Keratinocyte (primary cell): ENCODE results near the gene ASB6. TPM values are rescaled to one million over a fixed set of nuclear protein-coding genes. Genes with fewer than 3 reads are reported as not detected.

ENCODE experiments used
- DNase-seq: peaks from one replicate; pipeline ENCODE4 v3.0.0-alpha.2; 2011; ENCODE audit warnings: low read depth, missing footprints, low spot score
- FAIRE-seq: peaks from 2 replicates; lab custom pipeline; 2011; peaks lifted over from hg19 to GRCh38; lab: Jason Lieb, UNC
- H2AFZ ChIP-seq: 2 replicates; pipeline ENCODE4 v1.6.0; 2012; ENCODE audit warnings: low read length, control low read depth, inconsistent platforms; ENCODE audit not compliant: control insufficient read depth
- H3K27ac ChIP-seq: 2 replicates; pipeline ENCODE4 v1.5.1; 2011; ENCODE audit warnings: low read length; ENCODE audit not compliant: control insufficient read depth, insufficient read depth
- H3K27me3 ChIP-seq: 3 replicates; pipeline ENCODE4 v1.6.0; 2011; ENCODE audit warnings: low read length; ENCODE audit not compliant: control insufficient read depth, insufficient read depth; ENCODE audit errors: extremely low read depth
- H3K36me3 ChIP-seq, 2 experiments: 2 replicates in 1 of 2; 3 replicates in 1 of 2; pipeline ENCODE4 v1.5.1; 2011; ENCODE audit warnings: low read length in 2 of 2, mild to moderate bottlenecking in 1 of 2; ENCODE audit not compliant: control insufficient read depth in 2 of 2, insufficient read depth in 2 of 2; ENCODE audit errors: extremely low read depth in 1 of 2
- H3K4me1 ChIP-seq: 3 replicates; pipeline ENCODE4 v1.5.1; 2011; ENCODE audit warnings: low read length; ENCODE audit not compliant: control insufficient read depth, insufficient read depth; ENCODE audit errors: extremely low read depth
- H3K4me2 ChIP-seq: 3 replicates; pipeline ENCODE4 v1.6.0; 2011; ENCODE audit warnings: low read depth, low read length; ENCODE audit not compliant: control insufficient read depth, insufficient read depth; ENCODE audit errors: extremely low read depth
- H3K4me3 ChIP-seq, 3 experiments: fragments of 200-600 bp in 1 of 3; sonication (generic) in 1 of 3; 2 replicates in 2 of 3; 3 replicates in 1 of 3; pipeline ENCODE4 v1.5.1; 2011 to 2016; ENCODE audit warnings: low read length in 3 of 3, mild to moderate bottlenecking in 3 of 3, control low read depth in 2 of 3, inconsistent platforms in 1 of 3, low read depth in 1 of 3, mixed read lengths in 1 of 3, mixed run types in 1 of 3, moderate library complexity in 1 of 3; ENCODE audit not compliant: control insufficient read depth in 2 of 3, insufficient read depth in 2 of 3; ENCODE audit errors: extremely low read depth in 1 of 3
- H3K79me2 ChIP-seq: 2 replicates; pipeline ENCODE4 v1.6.0; 2012; ENCODE audit warnings: low read length; ENCODE audit not compliant: control insufficient read depth, insufficient read depth
- H3K9ac ChIP-seq: 3 replicates; pipeline ENCODE4 v1.6.0; 2011; ENCODE audit warnings: low read length; ENCODE audit not compliant: control insufficient read depth, insufficient read depth; ENCODE audit errors: extremely low read depth
- H3K9me1 ChIP-seq: 3 replicates; pipeline ENCODE4 v1.6.0; 2011; ENCODE audit warnings: low read length; ENCODE audit not compliant: control insufficient read depth, insufficient read depth; ENCODE audit errors: extremely low read depth
- H3K9me3 ChIP-seq: 2 replicates; pipeline ENCODE4 v1.5.1; 2012; ENCODE audit warnings: low read depth, low read length; ENCODE audit not compliant: control insufficient read depth
- H4K20me1 ChIP-seq: 3 replicates; pipeline ENCODE4 v1.6.0; 2011; ENCODE audit warnings: low read length; ENCODE audit not compliant: control insufficient read depth, insufficient read depth; ENCODE audit errors: extremely low read depth
- CTCF ChIP-seq, 3 experiments: IDR thresholded peaks in 1 of 3; conservative IDR thresholded peaks in 1 of 3; optimal IDR thresholded peaks in 1 of 3; 2 replicates in 2 of 3; 3 replicates in 1 of 3; pipeline versions ENCODE3 to v1.5.1; 2011; ENCODE audit warnings: low read length in 3 of 3, mild to moderate bottlenecking in 3 of 3, moderate library complexity in 2 of 3, control low read depth in 1 of 3, inconsistent platforms in 1 of 3; ENCODE audit not compliant: insufficient read depth in 2 of 3; ENCODE audit errors: extremely low read depth in 1 of 3
- EZH2 ChIP-seq: IDR thresholded peaks from one replicate; pipeline ENCODE4 v1.6.1; 2012; ENCODE audit warnings: inconsistent platforms, mild to moderate bottlenecking, low read length, moderate library complexity
- dilution Hi-C: fragments of 300-500 bp; cut with MboI; formaldehyde crosslinking; loops from one replicate; pipeline ENCODE4 v1.7.0; 2020; ENCODE audit warnings: low sequenced_read_pairs; ENCODE audit not compliant: extremely low pct_ligation_motif_present
- polyA plus RNA-seq, 5 experiments: library from polyadenylated mRNA; depleted of rRNA in 3 of 5; stranded (reverse) in 3 of 5; stranded (forward) in 1 of 5; unstranded in 1 of 5; fragments of >200 nt; gene quantifications; 1 replicate in 1 of 5; 2 replicates in 3 of 5; 3 replicates in 1 of 5; pipeline versions ENCODE4 v1.2.1 to v1.2.3, GENCODE V29; 2011 to 2012; ENCODE audit warnings: missing spikeins in 2 of 5, low read depth in 1 of 5, low replicate concordance in 1 of 5

Gene ASB6
- polyA plus RNA-seq, 1 donor (not counting 4 experiments of a cell fraction or from before 2014, with no cell fraction given): 16.3 TPM

- no peaks in the 10 kb centered on the region for H3K27me3 ChIP-seq
- H3K79me2 ChIP-seq: no peaks in the 10 kb centered on the region
- H2AFZ ChIP-seq: no peak overlapping the region
- H3K27ac ChIP-seq: no peak overlapping the region
- no peaks in the 10 kb centered on the region for H3K9me1 ChIP-seq
- TF ChIP-seq CTCF (optimal IDR thresholded peaks at IDR 0.05 in 1 of 3, IDR thresholded peaks at IDR 0.05 in 1 of 3, conservative IDR thresholded peaks at IDR 0.05 in 1 of 3; ENCODE audit: extremely low read depth in 1 of 3, insufficient read depth in 2 of 3, low read length in 3 of 3): no peak
- TF ChIP-seq EZH2: no peak
- no peak overlapping the region for H3K9ac ChIP-seq
- dilution Hi-C loops: no loop called here
- no peaks in the 10 kb centered on the region for H3K9me3 ChIP-seq
- no peaks in the 10 kb centered on the region for H4K20me1 ChIP-seq
- H3K4me3 ChIP-seq: no peak overlapping the region
- H3K4me2 ChIP-seq: no peak overlapping the region
- no peaks in the 10 kb centered on the region for H3K36me3 ChIP-seq
- peaks cover 11% of the 10 kb centered on the region for H3K4me1 ChIP-seq
- DNase-seq (no peak), FAIRE-seq (no peak)
Observed at GRCh38 chr9:129647635-129648034, 5.7 kb upstream of the ASB6 start.

GRCh38 chr9:129646654-129647053 is 4.7 kb upstream of the ASB6 start:
- no peaks in the 10 kb centered on the region for H3K9me1 ChIP-seq
- peaks cover 11% of the 10 kb centered on the region for H3K4me1 ChIP-seq
- no peak overlapping the region for H3K27ac ChIP-seq
- dilution Hi-C loops: no loop called here
- H3K4me2 ChIP-seq: no peak overlapping the region
- DNase-seq: no peak
- no peak overlapping the region for H3K9ac ChIP-seq
- peaks cover 2% of the 10 kb centered on the region for H3K79me2 ChIP-seq
- no peaks in the 10 kb centered on the region for H4K20me1 ChIP-seq
- H3K9me3 ChIP-seq: no peaks in the 10 kb centered on the region
- no peaks in the 10 kb centered on the region for H3K27me3 ChIP-seq
- no peak overlapping the region for H2AFZ ChIP-seq
- TF ChIP-seq EZH2: no peak
- no peak for TF ChIP-seq CTCF (optimal IDR thresholded peaks at IDR 0.05 in 1 of 3, IDR thresholded peaks at IDR 0.05 in 1 of 3, conservative IDR thresholded peaks at IDR 0.05 in 1 of 3; ENCODE audit: extremely low read depth in 1 of 3, insufficient read depth in 2 of 3, low read length in 3 of 3)
- no peak for FAIRE-seq
- no peaks in the 10 kb centered on the region for H3K36me3 ChIP-seq
- no peak overlapping the region for H3K4me3 ChIP-seq
